ENCODE measurements around the gene EIF1AY.
A peak's percentile ranks its signal among the peaks of the same experiment; 100 is the strongest.

- TF ChIP-seq CTCF (IDR thresholded peaks at IDR 0.05; ENCODE audit: low read depth, low read length, poor library complexity, severe bottlenecking) (peak; percentile 20), EZH2phosphoT487 (IDR thresholded peaks at IDR 0.05; ENCODE audit: borderline replicate concordance, low read length) (no peak)
Observed at GRCh38 chrY:20558677-20559076, 16.9 kb upstream of the EIF1AY start.
